AG10803 (cell line): Measurements from ENCODE around the gene P2RX5.

Experiments
- DNase-seq: peaks from one replicate; pipeline ENCODE4 v3.0.0; 2010; ENCODE audit warnings: low read depth
- H3K4me3 ChIP-seq: 2 replicates; pipeline ENCODE4 v1.5.1; 2011; ENCODE audit warnings: mild to moderate bottlenecking, low read length, control low read depth
- CTCF ChIP-seq: conservative IDR thresholded peaks from 2 replicates; pipeline ENCODE4 v1.5.1; 2011; ENCODE audit warnings: mild to moderate bottlenecking, low read length, control low read depth, inconsistent platforms

Gene P2RX5

GRCh38 chr17:3627769-3628167 lies 68.2 kb downstream of the P2RX5 start:
- TF ChIP-seq CTCF = no peak
- no peak for DNase-seq
- no peak overlapping the region for H3K4me3 ChIP-seq

- DNase-seq = peak; percentile 16
- no peak overlapping the region for H3K4me3 ChIP-seq
- TF ChIP-seq CTCF = no peak
Observed at GRCh38 chr17:3626831-3627768, 68.9 kb downstream of the P2RX5 start.
